WTC11 (cell line): ENCODE data around the gene JCHAIN.

Experiments
- CTCF ChIP-seq: fragments of 200-600 bp; IDR thresholded peaks from 2 replicates; pipeline ENCODE4 v1.8.0; 2022; ENCODE audit warnings: antibody characterized with exemption
- NR2C2 ChIP-seq: sonication (generic); formaldehyde crosslinking; IDR thresholded peaks from 2 replicates; pipeline ENCODE4 v1.8.0; 2022; ENCODE audit warnings: mild to moderate bottlenecking, missing genetic modification reagents
- SMAD4 ChIP-seq: sonication (generic); formaldehyde crosslinking; IDR thresholded peaks from 2 replicates; pipeline ENCODE4 v1.8.0; 2022; ENCODE audit warnings: mild to moderate bottlenecking, missing genetic modification reagents
- TEAD4 ChIP-seq: sonication (generic); formaldehyde crosslinking; IDR thresholded peaks from 2 replicates; pipeline ENCODE4 v1.8.0; 2022; ENCODE audit warnings: mild to moderate bottlenecking, missing genetic modification reagents
- ZNF263 ChIP-seq: sonication (generic); formaldehyde crosslinking; IDR thresholded peaks from 2 replicates; pipeline ENCODE4 v1.8.1; 2022; ENCODE audit warnings: low read depth, mild to moderate bottlenecking, moderate library complexity, missing genetic modification reagents

GRCh38 chr4:70608324-70608723 is 58.0 kb downstream of the JCHAIN start:
- no peak for TF ChIP-seq CTCF
- no peak for TF ChIP-seq ZNF263
- TF ChIP-seq NR2C2 (CRISPR knock-in tag): no peak
- TF ChIP-seq TEAD4 (CRISPR knock-in tag): no peak
- no peak for TF ChIP-seq SMAD4 (CRISPR knock-in tag)
